K562 (cell line): Measurements from ENCODE around the gene AFF2. TPM values are rescaled to one million over a fixed set of nuclear protein-coding genes. Genes with fewer than 3 reads are reported as not detected.

ENCODE experiments used
- EGR1 ChIP-seq: fragments of 450-650 bp; conservative IDR thresholded peaks from 2 replicates; pipeline ENCODE4 v1.6.1; 2017; ENCODE audit warnings: mild to moderate bottlenecking
- HDAC2 ChIP-seq: fragments of 450-650 bp; IDR thresholded peaks from 2 replicates; pipeline ENCODE4 v1.6.1; 2016; ENCODE audit warnings: mild to moderate bottlenecking
- MYC ChIP-seq, 2 experiments: fragments of 250-450 bp in 1 of 2; sonication (Bioruptor Pico) in 1 of 2; IDR thresholded peaks; 2 replicates each; pipeline versions ENCODE4 v1.5.1 to v1.6.1; 2012 to 2021; ENCODE audit warnings: low read depth in 2 of 2, borderline replicate concordance in 1 of 2, improper control_type of control experiment in 1 of 2, low read length in 1 of 2, mild to moderate bottlenecking in 1 of 2, moderate library complexity in 1 of 2
- STAT5A ChIP-seq: IDR thresholded peaks from 2 replicates; pipeline ENCODE4 v1.6.1; 2012; ENCODE audit warnings: low read length, inconsistent platforms, borderline replicate concordance
- U2AF2 ChIP-seq: fragments of 200-400 bp; formaldehyde crosslinking; optimal IDR thresholded peaks from 2 replicates; pipeline ENCODE3; 2017; ENCODE audit warnings: low read depth, mild to moderate bottlenecking, low read length
- YBX1 ChIP-seq: fragments of 450-650 bp; IDR thresholded peaks from 2 replicates; pipeline ENCODE4 v1.7.1; 2016; ENCODE audit warnings: mild to moderate bottlenecking
- ZNF384 ChIP-seq: IDR thresholded peaks from 2 replicates; pipeline ENCODE4 v1.6.1; 2012; ENCODE audit warnings: low read depth, low read length, improper control_type of control experiment
- ZNF696 ChIP-seq: fragments of 250-450 bp; sonication (Bioruptor Pico); conservative IDR thresholded peaks from 2 replicates; pipeline ENCODE4 v1.4.0; 2020; ENCODE audit warnings: mild to moderate bottlenecking, moderate library complexity
- ZNF780A ChIP-seq: fragments of 250-450 bp; sonication (Bioruptor Pico); IDR thresholded peaks from 2 replicates; pipeline ENCODE4 v1.5.0; 2021; ENCODE audit warnings: mild to moderate bottlenecking
- ZNF830 ChIP-seq: fragments of 250-450 bp; sonication (Bioruptor Pico); IDR thresholded peaks from 2 replicates; pipeline ENCODE4 v1.5.0; 2021; ENCODE audit warnings: mild to moderate bottlenecking
- polyA plus RNA-seq, 8 experiments: library from polyadenylated mRNA; depleted of rRNA in 4 of 8; stranded (reverse) in 5 of 8; unstranded in 3 of 8; fragments of >200 nt; fragmentation: Nextera tagmentation in 2 of 8; fragmentation: Illumina TruSeq in 1 of 8; extraction: Ambion mirVana in 2 of 8; extraction: Trizol in 1 of 8; gene quantifications; 2 replicates each; pipeline versions ENCODE4 v1.2.1 to v1.2.3, GENCODE V29; 2011 to 2014; ENCODE audit warnings: inconsistent platforms in 1 of 8, missing spikeins in 1 of 8
- total RNA-seq, 7 experiments: library from RNA; depleted of rRNA in 6 of 7; stranded (reverse); fragments of >200 nt in 6 of 7; fragmentation: Illumina TruSeq in 2 of 7; extraction: Trizol in 2 of 7; gene quantifications; 2 replicates each; pipeline versions ENCODE4 v1.2.1 to v1.2.3, GENCODE V29; 2011 to 2021; ENCODE audit warnings: low replicate concordance in 1 of 7
- TF ChIP-seq, protein P1 (sequence below): fragments of 450-650 bp; IDR thresholded peaks from 2 replicates; pipeline ENCODE4 v1.6.1; 2016; ENCODE audit warnings: mild to moderate bottlenecking, moderate library complexity
- TF ChIP-seq, protein P2 (sequence below): fragments of 250-450 bp; sonication (Bioruptor Pico); IDR thresholded peaks from 2 replicates; pipeline ENCODE4 v1.8.0; 2021; ENCODE audit warnings: mild to moderate bottlenecking, moderate library complexity
- TF ChIP-seq, protein P3 (sequence below): fragments of 250-450 bp; sonication (Bioruptor Pico); IDR thresholded peaks from 2 replicates; pipeline ENCODE4 v1.8.0; 2021; ENCODE audit warnings: borderline replicate concordance, mild to moderate bottlenecking, moderate library complexity; ENCODE audit not compliant: poor library complexity, severe bottlenecking

Gene AFF2
- total and polyA plus RNA-seq, 9 of the 15 experiments (the other 6 are each of a cell fraction or from before 2014, with no cell fraction given) = 0.01 to 0.20 (median 0.07) TPM

DNA sequence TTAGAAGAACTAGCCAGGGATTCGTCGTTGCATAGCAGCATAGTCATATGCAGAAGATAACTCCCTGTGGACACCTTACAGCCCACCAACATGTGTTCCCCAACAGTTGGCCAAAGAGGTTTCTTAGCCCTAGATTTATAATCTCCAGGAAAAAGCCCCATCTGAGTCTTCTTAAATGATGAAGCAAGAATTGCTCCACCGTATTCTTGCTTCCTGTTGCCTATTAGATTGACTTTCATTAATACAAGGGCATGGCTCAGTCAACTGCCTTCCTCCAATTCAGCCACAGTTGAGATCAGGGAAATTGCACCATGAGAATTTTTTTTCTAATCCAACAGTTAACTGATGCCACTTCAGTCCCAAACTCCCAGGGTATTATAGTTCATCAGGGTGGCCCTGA, 5.2 kb upstream of the AFF2 start (continued):
- TF ChIP-seq, protein P1, sequence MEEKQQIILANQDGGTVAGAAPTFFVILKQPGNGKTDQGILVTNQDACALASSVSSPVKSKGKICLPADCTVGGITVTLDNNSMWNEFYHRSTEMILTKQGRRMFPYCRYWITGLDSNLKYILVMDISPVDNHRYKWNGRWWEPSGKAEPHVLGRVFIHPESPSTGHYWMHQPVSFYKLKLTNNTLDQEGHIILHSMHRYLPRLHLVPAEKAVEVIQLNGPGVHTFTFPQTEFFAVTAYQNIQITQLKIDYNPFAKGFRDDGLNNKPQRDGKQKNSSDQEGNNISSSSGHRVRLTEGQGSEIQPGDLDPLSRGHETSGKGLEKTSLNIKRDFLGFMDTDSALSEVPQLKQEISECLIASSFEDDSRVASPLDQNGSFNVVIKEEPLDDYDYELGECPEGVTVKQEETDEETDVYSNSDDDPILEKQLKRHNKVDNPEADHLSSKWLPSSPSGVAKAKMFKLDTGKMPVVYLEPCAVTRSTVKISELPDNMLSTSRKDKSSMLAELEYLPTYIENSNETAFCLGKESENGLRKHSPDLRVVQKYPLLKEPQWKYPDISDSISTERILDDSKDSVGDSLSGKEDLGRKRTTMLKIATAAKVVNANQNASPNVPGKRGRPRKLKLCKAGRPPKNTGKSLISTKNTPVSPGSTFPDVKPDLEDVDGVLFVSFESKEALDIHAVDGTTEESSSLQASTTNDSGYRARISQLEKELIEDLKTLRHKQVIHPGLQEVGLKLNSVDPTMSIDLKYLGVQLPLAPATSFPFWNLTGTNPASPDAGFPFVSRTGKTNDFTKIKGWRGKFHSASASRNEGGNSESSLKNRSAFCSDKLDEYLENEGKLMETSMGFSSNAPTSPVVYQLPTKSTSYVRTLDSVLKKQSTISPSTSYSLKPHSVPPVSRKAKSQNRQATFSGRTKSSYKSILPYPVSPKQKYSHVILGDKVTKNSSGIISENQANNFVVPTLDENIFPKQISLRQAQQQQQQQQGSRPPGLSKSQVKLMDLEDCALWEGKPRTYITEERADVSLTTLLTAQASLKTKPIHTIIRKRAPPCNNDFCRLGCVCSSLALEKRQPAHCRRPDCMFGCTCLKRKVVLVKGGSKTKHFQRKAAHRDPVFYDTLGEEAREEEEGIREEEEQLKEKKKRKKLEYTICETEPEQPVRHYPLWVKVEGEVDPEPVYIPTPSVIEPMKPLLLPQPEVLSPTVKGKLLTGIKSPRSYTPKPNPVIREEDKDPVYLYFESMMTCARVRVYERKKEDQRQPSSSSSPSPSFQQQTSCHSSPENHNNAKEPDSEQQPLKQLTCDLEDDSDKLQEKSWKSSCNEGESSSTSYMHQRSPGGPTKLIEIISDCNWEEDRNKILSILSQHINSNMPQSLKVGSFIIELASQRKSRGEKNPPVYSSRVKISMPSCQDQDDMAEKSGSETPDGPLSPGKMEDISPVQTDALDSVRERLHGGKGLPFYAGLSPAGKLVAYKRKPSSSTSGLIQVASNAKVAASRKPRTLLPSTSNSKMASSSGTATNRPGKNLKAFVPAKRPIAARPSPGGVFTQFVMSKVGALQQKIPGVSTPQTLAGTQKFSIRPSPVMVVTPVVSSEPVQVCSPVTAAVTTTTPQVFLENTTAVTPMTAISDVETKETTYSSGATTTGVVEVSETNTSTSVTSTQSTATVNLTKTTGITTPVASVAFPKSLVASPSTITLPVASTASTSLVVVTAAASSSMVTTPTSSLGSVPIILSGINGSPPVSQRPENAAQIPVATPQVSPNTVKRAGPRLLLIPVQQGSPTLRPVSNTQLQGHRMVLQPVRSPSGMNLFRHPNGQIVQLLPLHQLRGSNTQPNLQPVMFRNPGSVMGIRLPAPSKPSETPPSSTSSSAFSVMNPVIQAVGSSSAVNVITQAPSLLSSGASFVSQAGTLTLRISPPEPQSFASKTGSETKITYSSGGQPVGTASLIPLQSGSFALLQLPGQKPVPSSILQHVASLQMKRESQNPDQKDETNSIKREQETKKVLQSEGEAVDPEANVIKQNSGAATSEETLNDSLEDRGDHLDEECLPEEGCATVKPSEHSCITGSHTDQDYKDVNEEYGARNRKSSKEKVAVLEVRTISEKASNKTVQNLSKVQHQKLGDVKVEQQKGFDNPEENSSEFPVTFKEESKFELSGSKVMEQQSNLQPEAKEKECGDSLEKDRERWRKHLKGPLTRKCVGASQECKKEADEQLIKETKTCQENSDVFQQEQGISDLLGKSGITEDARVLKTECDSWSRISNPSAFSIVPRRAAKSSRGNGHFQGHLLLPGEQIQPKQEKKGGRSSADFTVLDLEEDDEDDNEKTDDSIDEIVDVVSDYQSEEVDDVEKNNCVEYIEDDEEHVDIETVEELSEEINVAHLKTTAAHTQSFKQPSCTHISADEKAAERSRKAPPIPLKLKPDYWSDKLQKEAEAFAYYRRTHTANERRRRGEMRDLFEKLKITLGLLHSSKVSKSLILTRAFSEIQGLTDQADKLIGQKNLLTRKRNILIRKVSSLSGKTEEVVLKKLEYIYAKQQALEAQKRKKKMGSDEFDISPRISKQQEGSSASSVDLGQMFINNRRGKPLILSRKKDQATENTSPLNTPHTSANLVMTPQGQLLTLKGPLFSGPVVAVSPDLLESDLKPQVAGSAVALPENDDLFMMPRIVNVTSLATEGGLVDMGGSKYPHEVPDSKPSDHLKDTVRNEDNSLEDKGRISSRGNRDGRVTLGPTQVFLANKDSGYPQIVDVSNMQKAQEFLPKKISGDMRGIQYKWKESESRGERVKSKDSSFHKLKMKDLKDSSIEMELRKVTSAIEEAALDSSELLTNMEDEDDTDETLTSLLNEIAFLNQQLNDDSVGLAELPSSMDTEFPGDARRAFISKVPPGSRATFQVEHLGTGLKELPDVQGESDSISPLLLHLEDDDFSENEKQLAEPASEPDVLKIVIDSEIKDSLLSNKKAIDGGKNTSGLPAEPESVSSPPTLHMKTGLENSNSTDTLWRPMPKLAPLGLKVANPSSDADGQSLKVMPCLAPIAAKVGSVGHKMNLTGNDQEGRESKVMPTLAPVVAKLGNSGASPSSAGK = no peak
- TF ChIP-seq, protein P2, sequence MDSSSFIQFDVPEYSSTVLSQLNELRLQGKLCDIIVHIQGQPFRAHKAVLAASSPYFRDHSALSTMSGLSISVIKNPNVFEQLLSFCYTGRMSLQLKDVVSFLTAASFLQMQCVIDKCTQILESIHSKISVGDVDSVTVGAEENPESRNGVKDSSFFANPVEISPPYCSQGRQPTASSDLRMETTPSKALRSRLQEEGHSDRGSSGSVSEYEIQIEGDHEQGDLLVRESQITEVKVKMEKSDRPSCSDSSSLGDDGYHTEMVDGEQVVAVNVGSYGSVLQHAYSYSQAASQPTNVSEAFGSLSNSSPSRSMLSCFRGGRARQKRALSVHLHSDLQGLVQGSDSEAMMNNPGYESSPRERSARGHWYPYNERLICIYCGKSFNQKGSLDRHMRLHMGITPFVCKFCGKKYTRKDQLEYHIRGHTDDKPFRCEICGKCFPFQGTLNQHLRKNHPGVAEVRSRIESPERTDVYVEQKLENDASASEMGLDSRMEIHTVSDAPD (CRISPR knock-in tag) = no peak
- TF ChIP-seq STAT5A (no peak), ZNF830 (no peak), YBX1 (no peak), HDAC2 (no peak), MYC (IDR thresholded peaks at IDR 0.05; ENCODE audit: low read depth, low read length) (no peak), MYC (CRISPR knock-in tag; IDR thresholded peaks at IDR 0.05; ENCODE audit: borderline replicate concordance, low read depth) (no peak), ZNF384 (no peak), ZNF780A (CRISPR knock-in tag) (no peak), ZNF696 (CRISPR knock-in tag) (no peak), EGR1 (no peak), U2AF2 (no peak)
- TF ChIP-seq, protein P3, sequence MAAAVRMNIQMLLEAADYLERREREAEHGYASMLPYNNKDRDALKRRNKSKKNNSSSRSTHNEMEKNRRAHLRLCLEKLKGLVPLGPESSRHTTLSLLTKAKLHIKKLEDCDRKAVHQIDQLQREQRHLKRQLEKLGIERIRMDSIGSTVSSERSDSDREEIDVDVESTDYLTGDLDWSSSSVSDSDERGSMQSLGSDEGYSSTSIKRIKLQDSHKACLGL (CRISPR knock-in tag) = no peak
